HG03060 (cell line): ENCODE results near the gene COL24A1.
"Not testable (repeated sequence)": the region's sequence is repeated elsewhere in the genome, so short reads cannot be mapped to it uniquely, and the experiment has no call there.

Experiments used
- ATAC-seq: cut with Tn5 transposase; IDR thresholded peaks from one replicate; pipeline ENCODE4 v1.9.1; 2021; ENCODE audit warnings: low read depth, moderate number of reproducible peaks; ENCODE audit not compliant: unreplicated experiment

The COL24A1 gene

GRCh38 chr1:86089765-86090164 is 66.8 kb downstream of the COL24A1 start:
- ATAC-seq = no peak

- no peak for ATAC-seq
These were observed 70.7 kb downstream of the COL24A1 start for GRCh38 chr1:86085741-86086409.

- ATAC-seq = no peak
These were observed 71.6 kb downstream of the COL24A1 start for GRCh38 chr1:86084998-86085397.

GRCh38 chr1:86082183-86082582 is 74.4 kb downstream of the COL24A1 start:
- no peak for ATAC-seq

DNA sequence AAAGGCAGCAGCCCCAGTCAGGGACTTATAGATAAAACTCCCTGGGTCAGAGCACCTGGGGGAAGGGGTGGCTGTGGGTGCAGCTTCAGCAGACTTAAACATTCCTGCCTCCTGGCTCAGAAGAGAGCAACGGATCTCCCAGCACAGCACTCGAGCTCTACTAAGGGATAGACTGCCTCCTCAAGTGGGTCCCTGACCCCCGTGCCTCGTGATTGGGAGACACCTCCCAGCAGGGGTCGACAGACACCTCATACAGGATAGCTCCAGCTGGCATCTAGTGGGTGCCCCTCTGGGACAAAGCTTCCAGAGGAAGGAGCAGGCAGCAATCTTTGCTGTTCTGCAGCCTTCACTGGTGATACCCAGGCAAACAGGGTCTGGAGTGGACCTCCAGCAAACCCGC is 84.1 kb downstream of the COL24A1 start:
- ATAC-seq = not testable (repeated sequence)

DNA sequence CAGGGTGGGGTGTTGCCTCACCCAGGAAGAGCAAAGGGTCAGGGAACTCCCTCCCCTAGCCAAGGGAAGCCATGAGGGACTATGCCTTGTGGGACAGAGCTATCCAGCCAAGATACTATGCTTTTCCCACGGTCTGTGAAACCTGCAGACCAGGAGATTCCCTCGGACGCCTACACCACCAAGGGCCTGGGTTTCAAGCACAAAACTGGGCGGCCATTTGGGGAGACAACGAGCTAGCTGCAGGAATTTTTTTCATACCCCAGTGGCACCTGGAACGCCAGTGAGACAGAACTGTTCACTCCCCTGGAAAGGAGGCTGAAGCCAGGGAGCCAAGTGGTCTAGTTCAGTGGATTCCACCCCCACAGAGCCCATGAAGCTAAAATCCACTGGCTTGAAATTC is 84.7 kb downstream of the COL24A1 start:
- not testable (repeated sequence) for ATAC-seq

GRCh38 chr1:86069757-86070145 is 86.8 kb downstream of the COL24A1 start:
- no peak for ATAC-seq

- ATAC-seq = no peak
These were observed 87.5 kb downstream of the COL24A1 start for GRCh38 chr1:86068841-86069756.

GRCh38 chr1:86068271-86068721 is 88.3 kb downstream of the COL24A1 start:
- ATAC-seq = no peak

- ATAC-seq = no peak
These were observed 88.9 kb downstream of the COL24A1 start for GRCh38 chr1:86067626-86068025.

- ATAC-seq = no peak
These were observed 91.7 kb downstream of the COL24A1 start for GRCh38 chr1:86064899-86065298.

- no peak for ATAC-seq
These were observed 92.9 kb downstream of the COL24A1 start for GRCh38 chr1:86063721-86064120.

DNA sequence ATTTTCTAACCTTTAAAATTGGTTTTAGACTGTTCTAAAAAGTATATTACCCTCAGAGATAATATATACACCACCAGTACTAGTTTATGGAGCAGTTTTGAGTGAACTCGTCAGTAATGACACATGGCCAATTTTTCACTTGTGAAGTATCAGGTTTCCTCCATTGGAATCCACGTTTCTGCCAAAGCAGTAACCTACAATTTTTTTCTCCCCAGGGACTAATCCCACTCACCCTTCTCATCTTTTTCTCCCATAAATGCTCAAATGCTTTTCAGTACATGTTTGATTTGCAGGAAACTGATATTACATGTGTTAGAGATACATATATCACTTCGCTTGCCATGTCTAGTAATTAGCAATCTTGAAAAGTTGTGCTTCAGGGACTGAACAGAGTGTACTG is 94.1 kb downstream of the COL24A1 start:
- no peak for ATAC-seq

DNA sequence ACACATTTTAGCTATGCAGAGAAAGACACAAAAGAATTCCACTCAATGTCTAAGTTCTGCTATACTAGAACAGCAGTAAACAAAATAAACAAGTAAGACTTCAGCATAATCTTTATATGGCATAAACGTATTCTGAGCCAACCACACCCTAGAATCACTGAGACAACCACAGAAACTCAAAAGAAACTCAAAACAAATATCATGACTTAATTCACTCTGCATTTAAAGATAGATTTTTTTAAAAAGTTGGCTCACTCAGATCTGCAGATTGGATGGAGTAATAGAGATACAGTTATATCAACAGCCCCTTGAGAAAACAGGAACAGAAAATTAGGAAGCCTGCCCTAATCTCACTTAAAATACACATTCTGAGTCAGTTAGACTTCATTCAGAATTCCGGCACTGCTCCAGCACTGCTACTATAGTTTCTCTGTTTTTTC is 95.0 kb downstream of the COL24A1 start:
- ATAC-seq = no peak

DNA sequence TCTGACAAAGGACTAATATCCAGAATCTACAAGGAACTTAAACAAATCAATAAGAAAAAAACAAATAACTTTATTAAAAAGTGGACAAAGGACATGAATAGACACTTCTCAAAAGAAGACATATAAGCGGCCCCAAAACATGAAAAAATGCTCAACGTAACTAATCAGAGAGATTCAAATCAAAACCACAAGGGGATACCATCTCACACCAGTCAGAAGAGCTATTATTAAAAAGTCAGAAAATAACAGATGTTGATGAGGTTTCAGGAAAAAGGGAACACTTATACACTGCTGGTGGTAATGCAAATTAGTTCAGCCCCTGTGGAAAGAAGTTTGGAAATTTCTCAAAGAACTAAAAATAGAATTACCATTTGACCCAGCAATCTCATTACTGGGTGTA is 102.2 kb downstream of the COL24A1 start:
- no peak for ATAC-seq

DNA sequence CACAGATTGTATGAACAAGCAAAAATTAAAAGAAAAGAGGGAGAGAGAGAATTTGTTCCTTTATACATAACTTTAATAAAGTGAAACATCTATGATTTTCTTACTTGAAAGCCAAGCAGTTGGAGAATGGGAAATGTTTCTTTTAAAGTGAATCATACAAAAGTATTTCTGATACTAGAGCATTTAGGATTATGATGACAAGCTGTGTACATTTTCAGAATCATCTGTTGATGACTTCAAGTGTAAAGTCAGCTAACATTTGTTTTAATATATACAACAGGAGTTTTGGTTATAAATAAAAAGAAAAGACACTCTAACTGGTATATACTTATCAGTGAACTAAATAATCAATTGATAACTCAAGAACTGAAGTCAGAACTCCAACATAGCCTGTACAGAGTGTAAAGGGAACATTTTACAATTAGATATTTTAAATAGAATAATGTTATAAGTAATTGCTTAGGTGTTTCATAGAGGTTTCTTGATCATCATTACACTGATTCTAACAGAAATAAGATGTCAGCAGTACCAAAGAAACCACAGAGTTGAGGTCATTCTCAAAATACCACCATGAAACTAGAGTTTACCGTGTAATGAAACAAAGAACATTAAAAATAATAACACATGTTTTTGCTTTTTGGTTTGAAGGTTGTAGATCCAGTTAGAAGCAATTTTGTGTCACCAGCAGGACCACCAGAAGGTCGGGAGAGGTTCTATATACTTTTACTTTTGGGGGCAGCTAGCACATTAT is 103.4 kb downstream of the COL24A1 start:
- ATAC-seq = no peak

DNA sequence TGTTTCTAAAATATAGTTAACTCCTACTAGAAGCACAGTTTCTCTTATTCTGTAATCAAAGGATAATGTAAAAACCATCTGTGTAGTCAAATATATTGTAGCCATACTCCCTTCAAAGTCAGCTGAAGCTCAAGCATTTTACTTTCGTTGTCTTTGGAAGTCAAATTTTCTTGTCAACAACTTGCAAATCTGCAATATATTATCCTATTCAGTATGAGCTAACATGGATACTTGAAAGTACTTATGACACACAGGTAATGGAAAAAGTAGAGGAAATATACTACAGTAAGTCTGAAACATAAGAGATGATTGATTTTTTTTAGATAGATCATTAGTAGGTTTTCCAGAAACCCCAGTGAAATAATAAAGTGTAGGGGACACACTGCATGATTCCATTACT is 121.5 kb downstream of the COL24A1 start:
- ATAC-seq = no peak

GRCh38 chr1:86030180-86030579 is 126.4 kb downstream of the COL24A1 start:
- no peak for ATAC-seq

- ATAC-seq = no peak
These were observed 138.2 kb downstream of the COL24A1 start for GRCh38 chr1:86018283-86018923.

- ATAC-seq = peak; percentile 56
These were observed 140.4 kb downstream of the COL24A1 start for GRCh38 chr1:86016076-86016759.
